Muscle of back (tissue), 11 donors: Measurements from ENCODE around the gene RALY. TPM values are rescaled to one million over a fixed set of nuclear protein-coding genes. Genes with fewer than 3 reads are reported as not detected.
A peak's percentile ranks its signal among the peaks of the same experiment; 100 is the strongest.
"Not testable (repeated sequence)": the region's sequence is repeated elsewhere in the genome, so short reads cannot be mapped to it uniquely, and the experiment has no call there.

Source experiments
- DNase-seq, 3 donors: peaks; one replicate each; pipeline versions ENCODE4 v3.0.0 to v3.0.0-alpha.2; 2013
- polyA plus RNA-seq, 10 donors: library from polyadenylated mRNA; unstranded; fragments of 120-200 nt; gene quantifications; one replicate each; pipeline ENCODE4 v1.2.1, GENCODE V29; 2013; ENCODE audit not compliant: insufficient read length in 10 of 10

RALY gene
- polyA plus RNA-seq, 10 donors, result 99.9 to 155 (median 127) TPM

- no peak for DNase-seq
These were observed 19.8 kb downstream of the RALY start for GRCh38 chr20:34013554-34013953.

GRCh38 chr20:34014878-34015277, 21.2 kb downstream of the RALY start:
- no peak for DNase-seq

GRCh38 chr20:34015401-34016335, 22.0 kb downstream of the RALY start:
- DNase-seq, result no peak

- no peak for DNase-seq
These were observed 23.0 kb downstream of the RALY start for GRCh38 chr20:34016736-34017135.

- DNase-seq, result peak in 1 of 3 donors; percentile 88
These were observed 23.9 kb downstream of the RALY start for GRCh38 chr20:34017610-34018009.

GRCh38 chr20:34018166-34018565, 24.5 kb downstream of the RALY start:
- no peak for DNase-seq

- DNase-seq, result no peak
These were observed 28.6 kb downstream of the RALY start for GRCh38 chr20:34022151-34022838.

- DNase-seq, result no peak
These were observed 29.1 kb downstream of the RALY start for GRCh38 chr20:34022839-34023234.

GRCh38 chr20:34023937-34024722, 30.4 kb downstream of the RALY start:
- DNase-seq, result no peak

GRCh38 chr20:34024723-34025351, 31.1 kb downstream of the RALY start:
- no peak for DNase-seq

- not testable (repeated sequence) for DNase-seq
These were observed 34.3 kb downstream of the RALY start for GRCh38 chr20:34028013-34028412.

- DNase-seq, result no peak
These were observed 35.7 kb downstream of the RALY start for GRCh38 chr20:34029415-34029814.

GRCh38 chr20:34030456-34030855, 36.7 kb downstream of the RALY start:
- no peak for DNase-seq

GRCh38 chr20:34033903-34034302, 40.2 kb downstream of the RALY start:
- no peak for DNase-seq

- no peak for DNase-seq
These were observed 43.4 kb downstream of the RALY start for GRCh38 chr20:34037121-34037520.

- peak; percentile 53 to 86 (median 76) for DNase-seq
These were observed 44.1 kb downstream of the RALY start for GRCh38 chr20:34037767-34038166.

GRCh38 chr20:34040300-34040995, 46.7 kb downstream of the RALY start:
- no peak for DNase-seq

GRCh38 chr20:34041226-34041625, 47.5 kb downstream of the RALY start:
- no peak for DNase-seq

- DNase-seq, result no peak
These were observed 48.6 kb downstream of the RALY start for GRCh38 chr20:34042262-34042661.

- no peak for DNase-seq
These were observed 49.3 kb downstream of the RALY start for GRCh38 chr20:34043025-34043424.

GRCh38 chr20:34045294-34045693, 51.6 kb downstream of the RALY start:
- DNase-seq, result no peak
